GM12878 (cell line): ENCODE data around the gene LRRC15. TPM values are rescaled to one million over a fixed set of nuclear protein-coding genes. Genes with fewer than 3 reads are reported as not detected.

Experiments used
- ATAC-seq: fragments of 200-7000 bp; cut with Tn5 transposase; 3 replicates; pipeline ENCODE4 v1.9.1; 2020; ENCODE audit warnings: mild to moderate bottlenecking, moderate library complexity
- BruUV-seq: library from RNA; stranded (reverse); fragments of 400-500 nt; replicated peaks from 2 replicates; lab custom pipeline; 2021; lab: Mats Ljungman, UMichigan
- CTCF ChIA-PET: fragments of 300-600 bp; sonication (Branson Sonifier 250); formaldehyde crosslinking; extraction: SDS; loops from one replicate; lab custom pipeline; 2021; ENCODE audit warnings: inconsistent platforms; lab: Yijun Ruan, JAX
- POLR2A ChIA-PET: fragments of 350-600 bp; formaldehyde crosslinking; extraction: SDS; loops from one replicate; lab custom pipeline; 2021; ENCODE audit warnings: inconsistent platforms; lab: Charles Lee
- RAD21 ChIA-PET: fragments of 300-600 bp; sonication (Branson Sonifier 250); formaldehyde crosslinking; loops from one replicate; lab custom pipeline; 2023; ENCODE audit warnings: antibody characterized with exemption; ENCODE audit not compliant: unreplicated experiment; lab: Charles Lee
- SMC1A ChIA-PET: fragments of 300-600 bp; sonication (Branson Sonifier 250); formaldehyde crosslinking; loops from one replicate; lab custom pipeline; 2023; ENCODE audit not compliant: unreplicated experiment, uncharacterized antibody; lab: Charles Lee
- DNase-seq: peaks from one replicate; pipeline ENCODE4 v3.0.0-alpha.2; 2011; ENCODE audit warnings: low read depth, low spot score
- FAIRE-seq: peaks from 3 replicates; lab custom pipeline; 2011; peaks lifted over from hg19 to GRCh38; lab: Jason Lieb, UNC
- H2AFZ ChIP-seq: 2 replicates; pipeline ENCODE4 v1.6.0; 2011; ENCODE audit warnings: low read depth, low read length, control low read depth; ENCODE audit not compliant: control insufficient read depth
- H3K27ac ChIP-seq: 2 replicates; pipeline ENCODE4 v1.5.1; 2011; ENCODE audit warnings: control low read depth; ENCODE audit not compliant: control insufficient read depth, insufficient read depth
- H3K27me3 ChIP-seq, 2 experiments: replicated peaks in 1 of 2; 2 replicates each; pipeline versions ENCODE4 v1.6.0 to v1.6.1; 2011; ENCODE audit warnings: low read length in 1 of 2; ENCODE audit not compliant: control insufficient read depth in 2 of 2, insufficient read depth in 2 of 2
- H3K36me3 ChIP-seq, 2 experiments: 2 replicates each; pipeline ENCODE4 v1.5.1; 2011; ENCODE audit warnings: low read length in 1 of 2; ENCODE audit not compliant: control insufficient read depth in 2 of 2, insufficient read depth in 2 of 2
- H3K4me1 ChIP-seq: 2 replicates; pipeline ENCODE4 v1.6.1; 2011; ENCODE audit warnings: mild to moderate bottlenecking, low read length, moderate library complexity, mixed read lengths; ENCODE audit not compliant: control insufficient read depth, insufficient read depth
- H3K4me2 ChIP-seq: 2 replicates; pipeline ENCODE4 v1.6.0; 2011; ENCODE audit warnings: control low read depth; ENCODE audit not compliant: control insufficient read depth, insufficient read depth
- H3K4me3 ChIP-seq: fragments of 200-600 bp; sonication (generic); 2 replicates; pipeline ENCODE4 v1.5.1; 2016
- H3K79me2 ChIP-seq: 2 replicates; pipeline ENCODE4 v1.6.0; 2011; ENCODE audit warnings: low read length; ENCODE audit not compliant: control insufficient read depth, insufficient read depth
- H3K9ac ChIP-seq: 2 replicates; pipeline ENCODE4 v1.8.0; 2011; ENCODE audit warnings: low read length, control low read depth, mixed read lengths; ENCODE audit not compliant: control insufficient read depth, insufficient read depth
- H3K9me3 ChIP-seq: replicated peaks from 3 replicates; pipeline ENCODE4 v1.5.1; 2011; ENCODE audit warnings: mild to moderate bottlenecking, low read length; ENCODE audit not compliant: control insufficient read depth, insufficient read depth
- H4K20me1 ChIP-seq: 2 replicates; pipeline ENCODE4 v1.6.0; 2011; ENCODE audit not compliant: control insufficient read depth, insufficient read depth
- CHD4 ChIP-seq: fragments of 200-600 bp; sonication (generic); IDR thresholded peaks from 2 replicates; pipeline ENCODE4 v1.6.1; 2016; ENCODE audit warnings: mild to moderate bottlenecking
- EZH2 ChIP-seq: IDR thresholded peaks from 2 replicates; pipeline ENCODE4 v1.6.1; 2012; ENCODE audit warnings: low read depth, mild to moderate bottlenecking, control low read depth, inconsistent platforms, low read length, borderline replicate concordance; ENCODE audit not compliant: control insufficient read depth
- MXI1 ChIP-seq: fragments of 150-350 bp; IDR thresholded peaks from 2 replicates; pipeline ENCODE4 v1.6.1; 2011; ENCODE audit warnings: low read depth, mild to moderate bottlenecking, inconsistent platforms, low read length, improper control_type of control experiment
- PML ChIP-seq: IDR thresholded peaks from 2 replicates; pipeline ENCODE4 v1.6.1; 2012; ENCODE audit warnings: low read length, inconsistent platforms
- SUPT20H ChIP-seq: IDR thresholded peaks from 2 replicates; pipeline ENCODE4 v1.6.1; 2011; ENCODE audit warnings: low read depth, mild to moderate bottlenecking, low read length, moderate library complexity, borderline replicate concordance; ENCODE audit not compliant: control insufficient read depth
- WRNIP1 ChIP-seq: IDR thresholded peaks from 2 replicates; pipeline ENCODE4 v1.6.1; 2011; ENCODE audit warnings: low read depth, low read length, improper control_type of control experiment, borderline replicate concordance
- WGBS: methylation state at CpG from one replicate; pipeline ENCODE4 v1.1.6; 2016; ENCODE audit warnings: low lambda C conversion rate; ENCODE audit not compliant: insufficient replicate concordance, insufficient coverage; ENCODE audit errors: missing lambda C conversion rate; 5-methylcytosine and 5-hydroxymethylcytosine counted together
- in situ Hi-C: fragments of 300-500 bp; cut with MboI; formaldehyde crosslinking; loops from 9 replicates; pipeline ENCODE4 v1.14.3; 2018; ENCODE audit warnings: mixed read lengths
- intact Hi-C: fragments of 100-400 bp; cut with micrococcal nuclease; formaldehyde crosslinking; loops from one replicate; pipeline ENCODE4 v1.14.2; 2022; ENCODE audit not compliant: unreplicated experiment
- polyA plus RNA-seq, 11 experiments: library from polyadenylated mRNA; depleted of rRNA in 4 of 11; unstranded in 6 of 11; stranded (reverse) in 5 of 11; fragments of >200 nt; fragmentation: Nextera tagmentation in 4 of 11; fragmentation: Illumina TruSeq in 1 of 11; extraction: Ambion mirVana in 4 of 11; extraction: Trizol in 1 of 11; gene quantifications; 1 replicate in 1 of 11; 2 replicates in 10 of 11; pipeline versions ENCODE4 v1.2.1 to v1.2.3, GENCODE V29; 2011 to 2016; ENCODE audit warnings: inconsistent platforms in 2 of 11, missing spikeins in 2 of 11, low read depth in 1 of 11
- total RNA-seq, 4 experiments: library from RNA; depleted of rRNA in 3 of 4; stranded (reverse); fragments of >200 nt in 3 of 4; fragmentation: Illumina TruSeq in 1 of 4; extraction: Trizol in 1 of 4; gene quantifications; 2 replicates each; pipeline versions ENCODE4 v1.2.1 to v1.2.3, GENCODE V29; 2013 to 2021
- TF ChIP-seq, protein P1 (sequence below): IDR thresholded peaks from 2 replicates; pipeline ENCODE4 v1.6.1; 2011; ENCODE audit warnings: low read depth, mild to moderate bottlenecking, low read length, moderate library complexity, borderline replicate concordance; ENCODE audit errors: extremely low read depth

The LRRC15 gene
- total and polyA plus RNA-seq, 10 of the 15 experiments (the other 5 are each of a cell fraction or from before 2014, with no cell fraction given), result not detected

DNA sequence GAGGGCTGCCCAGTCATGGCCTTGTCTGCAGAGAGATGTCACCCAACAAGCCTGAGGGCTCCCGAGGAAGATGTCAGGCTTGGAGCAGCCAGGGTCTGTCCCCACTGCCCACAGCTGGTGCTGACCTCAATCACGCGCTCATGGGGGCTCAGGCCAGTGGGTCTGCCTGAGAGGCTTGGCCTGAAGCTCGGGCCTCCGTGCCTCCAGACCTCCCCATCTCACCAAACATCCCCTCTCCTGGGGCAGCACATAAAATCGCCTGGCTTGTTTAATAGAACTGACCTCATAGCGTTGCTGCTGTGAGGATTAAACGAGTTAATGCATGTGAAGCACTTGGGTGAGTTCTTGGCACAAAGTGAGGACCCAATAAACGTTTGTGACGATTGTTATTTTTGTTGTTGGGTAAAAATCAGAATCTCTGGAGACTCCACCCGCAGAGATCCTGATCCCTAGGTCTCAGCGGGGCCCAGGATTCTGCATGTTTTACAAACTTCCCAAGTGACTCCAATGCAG, 3.5 kb downstream of the LRRC15 start:
- H3K4me3 ChIP-seq, result no peak overlapping the region
- ChIA-PET RAD21 (no interaction called here), CTCF (interaction anchor here (1.1 kb wide), 1 partner anchor 38 kb away, joined by 3 read pairs; no protein-coding TSS in a partner anchor), POLR2A (no interaction called here), SMC1A (no interaction called here)
- no peak overlapping the region for H3K4me2 ChIP-seq
- H3K79me2 ChIP-seq, result no peaks in the 10 kb centered on the region
- H2AFZ ChIP-seq, result no peak overlapping the region
- peaks cover 8 to 14% of the 10 kb centered on the region in 2 experiments; a peak in 3 of 4 replicates for H3K27me3 ChIP-seq
- FAIRE-seq (no peak), ATAC-seq (no peak), DNase-seq (no peak)
- in situ Hi-C loops (no loop called here), intact Hi-C loops (no loop called here)
- H3K36me3 ChIP-seq, result no peaks in the 10 kb centered on the region
- no peaks in the 10 kb centered on the region for H4K20me1 ChIP-seq
- no peaks in the 10 kb centered on the region for H3K4me1 ChIP-seq
- WGBS, result 34% methylated on average over 12 of the region's 12 CpGs
- no peak overlapping the region for H3K9ac ChIP-seq
- no peaks in the 10 kb centered on the region for H3K9me3 ChIP-seq
- no TSS peak for BruUV-seq
- no peak overlapping the region for H3K27ac ChIP-seq
- TF ChIP-seq SUPT20H (no peak), MXI1 (no peak), CHD4 (no peak), WRNIP1 (no peak), EZH2 (no peak), PML (no peak)
- TF ChIP-seq, protein P1, sequence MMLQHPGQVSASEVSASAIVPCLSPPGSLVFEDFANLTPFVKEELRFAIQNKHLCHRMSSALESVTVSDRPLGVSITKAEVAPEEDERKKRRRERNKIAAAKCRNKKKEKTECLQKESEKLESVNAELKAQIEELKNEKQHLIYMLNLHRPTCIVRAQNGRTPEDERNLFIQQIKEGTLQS, result no peak
- TF ChIP-seq, all 136 proteins: peak for 0
